GM13977 (cell line): ENCODE data around the gene LRRC1.

Source experiments
- DNase-seq: peaks from one replicate; pipeline ENCODE4 v3.0.0; 2012; ENCODE audit warnings: low spot score
- CTCF ChIP-seq: IDR thresholded peaks from 2 replicates; pipeline ENCODE4 v1.5.1; 2012; ENCODE audit warnings: mild to moderate bottlenecking, control low read depth; ENCODE audit not compliant: insufficient read depth; ENCODE audit errors: extremely low read depth, missing control alignments
- in situ Hi-C: fragments of 300-500 bp; cut with MboI; formaldehyde crosslinking; loops from one replicate; pipeline ENCODE4 v1.12.0; 2022; ENCODE audit warnings: low sequenced_read_pairs, low pct_unique_long_range_greater_than_20kb, mixed read lengths, inconsistent platforms; ENCODE audit not compliant: unreplicated experiment

The LRRC1 gene

GRCh38 chr6:53879608-53880007 lies 84.8 kb downstream of the LRRC1 start:
- no peak for TF ChIP-seq CTCF
- DNase-seq = no peak
- in situ Hi-C loops = no loop called here

- DNase-seq = no peak
- in situ Hi-C loops = no loop called here
- no peak for TF ChIP-seq CTCF
These were observed 92.5 kb downstream of the LRRC1 start for GRCh38 chr6:53887316-53887715.

GRCh38 chr6:53888931-53889330 lies 94.1 kb downstream of the LRRC1 start:
- no peak for DNase-seq
- no peak for TF ChIP-seq CTCF
- in situ Hi-C loops = no loop called here

GRCh38 chr6:53889365-53889764 lies 94.6 kb downstream of the LRRC1 start:
- no peak for TF ChIP-seq CTCF
- no peak for DNase-seq
- in situ Hi-C loops = no loop called here

GRCh38 chr6:53892707-53893106 lies 97.9 kb downstream of the LRRC1 start:
- TF ChIP-seq CTCF = no peak
- no peak for DNase-seq
- in situ Hi-C loops = no loop called here

- in situ Hi-C loops = no loop called here
- TF ChIP-seq CTCF = no peak
- no peak for DNase-seq
These were observed 99.3 kb downstream of the LRRC1 start for GRCh38 chr6:53894091-53894490.

GRCh38 chr6:53896196-53896595 lies 101.4 kb downstream of the LRRC1 start:
- in situ Hi-C loops = no loop called here
- no peak for TF ChIP-seq CTCF
- no peak for DNase-seq
